ENCODE data around the gene BCL11A. TPM values are rescaled to one million over a fixed set of nuclear protein-coding genes. Genes with fewer than 3 reads are reported as not detected.

Gene BCL11A
- total RNA-seq, 1 experiment from 2014 or later = 0.11 TPM

DNA sequence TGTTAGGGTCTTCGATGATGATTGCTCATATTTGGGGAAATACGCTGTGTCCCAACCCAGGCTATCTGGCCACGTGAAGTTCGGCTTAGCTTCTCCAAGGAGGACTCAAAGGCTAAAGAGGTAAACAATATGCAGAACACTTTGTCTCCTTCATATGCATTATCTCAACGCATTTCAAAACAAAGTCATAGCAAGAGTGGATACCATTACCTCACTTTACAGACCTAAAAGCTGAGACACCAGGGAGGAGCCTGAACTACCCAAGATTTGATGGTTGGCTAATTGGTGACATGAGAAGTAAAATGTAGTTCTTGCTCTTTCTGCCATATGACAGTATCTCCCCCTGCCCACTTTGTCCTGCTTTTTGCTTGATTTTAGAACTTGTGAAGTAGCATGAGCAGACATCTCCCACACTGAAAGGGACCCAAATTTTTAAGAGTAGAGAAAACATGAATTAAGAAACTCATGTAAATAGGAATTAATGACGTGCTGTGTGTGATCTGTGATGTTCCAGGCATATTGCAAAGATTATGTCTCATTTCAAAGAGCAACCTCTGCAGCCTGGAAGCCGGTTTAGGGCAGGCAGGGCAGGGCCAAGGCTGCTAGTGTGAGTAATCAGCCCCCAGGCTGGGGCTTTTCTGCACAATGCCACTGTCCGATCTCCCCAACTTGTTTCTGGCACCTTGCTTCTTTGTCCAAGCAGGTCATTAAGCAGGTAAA, 144.5 kb downstream of the BCL11A start:
- no peak for DNase-seq (ENCODE audit: low read depth)

DNA sequence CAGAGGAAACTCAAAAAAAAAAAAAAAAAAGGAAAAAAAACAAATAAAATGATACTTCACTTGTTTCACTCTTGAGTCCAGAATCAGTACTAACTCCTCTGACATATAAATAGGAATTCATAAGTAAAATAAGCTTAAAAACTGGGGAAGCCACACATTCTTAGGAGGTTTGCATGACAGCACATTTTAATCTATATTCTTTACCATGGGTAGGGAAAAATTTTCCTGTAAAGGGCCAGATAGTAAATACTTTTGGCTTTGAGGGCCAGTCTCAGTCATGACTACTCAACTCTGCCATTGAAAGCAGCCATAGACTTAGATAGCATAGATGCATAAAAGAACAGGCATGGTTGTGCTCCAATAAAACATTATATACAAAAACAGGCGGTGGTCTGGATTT, 145.2 kb downstream of the BCL11A start:
- DNase-seq (ENCODE audit: low read depth) = no peak

DNA sequence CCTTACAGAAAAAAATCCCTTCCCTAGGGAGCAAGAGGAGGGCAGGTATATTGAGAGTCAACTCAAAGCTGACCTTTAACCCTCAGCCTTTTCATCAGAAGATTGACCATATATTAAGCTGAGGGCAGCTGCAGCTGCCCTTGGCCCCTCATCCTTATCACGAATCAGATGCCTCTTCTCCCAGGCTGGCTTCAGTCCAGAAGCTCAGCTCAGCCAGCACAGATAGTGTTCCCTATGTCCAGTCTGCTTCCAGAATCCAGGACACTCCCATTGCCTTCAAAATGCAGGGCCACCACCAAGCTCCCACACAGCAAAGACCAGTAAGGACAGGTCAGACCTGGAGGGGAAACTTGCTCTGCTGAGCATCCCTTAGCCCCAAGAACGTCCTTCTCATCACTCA, 146.1 kb downstream of the BCL11A start:
- DNase-seq (ENCODE audit: low read depth) = no peak

DNA sequence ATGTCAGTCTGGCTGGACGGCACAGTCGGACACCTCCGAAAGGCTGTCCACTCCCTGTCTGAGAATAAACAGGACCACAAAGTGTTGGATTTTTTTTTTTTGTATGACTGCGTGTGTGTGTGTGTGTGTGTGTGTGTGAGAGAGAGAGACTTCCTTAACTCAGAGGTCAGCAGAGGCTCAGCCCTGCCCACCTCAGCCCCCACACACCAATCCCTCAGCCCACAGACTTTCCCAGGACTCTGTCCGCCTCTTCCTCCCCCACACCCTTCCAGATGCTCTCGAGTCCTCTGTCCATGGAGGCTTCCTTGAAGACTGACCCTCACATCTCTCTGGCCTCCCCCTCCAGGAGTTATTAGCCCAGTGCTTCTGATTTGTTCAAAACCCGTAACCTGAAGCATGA, 147.3 kb downstream of the BCL11A start:
- no peak for DNase-seq (ENCODE audit: low read depth)

DNA sequence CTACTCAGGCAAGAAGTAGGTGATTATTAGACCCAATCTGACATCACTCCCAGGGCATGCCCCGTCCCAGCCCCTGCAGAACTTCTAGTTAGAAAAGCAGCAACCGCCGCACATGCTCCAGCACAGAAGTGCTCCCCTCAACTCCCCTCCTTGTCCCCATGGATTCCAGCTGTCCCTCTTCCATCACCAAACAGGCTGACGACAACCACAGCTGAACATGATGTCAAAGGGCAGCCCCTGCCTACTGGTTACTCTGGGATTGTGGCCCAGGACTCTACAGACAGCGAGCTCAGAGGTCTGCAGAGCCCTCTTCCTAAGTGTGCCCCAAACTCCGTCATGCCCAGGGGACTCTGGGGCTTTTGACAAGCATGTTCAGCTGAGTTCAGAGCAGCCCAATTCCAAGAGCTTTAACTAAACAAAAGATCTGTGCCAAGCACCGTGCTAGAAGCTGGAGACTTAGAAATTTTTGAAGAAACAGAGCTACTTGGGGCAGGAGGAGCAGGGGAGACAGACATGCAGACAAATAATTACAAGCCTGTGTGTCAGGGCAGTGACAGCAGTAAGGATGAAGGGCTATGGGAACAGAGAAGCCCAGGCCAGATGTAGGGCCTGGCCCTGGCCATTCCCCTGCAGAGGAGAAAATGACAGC, 148.1 kb downstream of the BCL11A start:
- DNase-seq (ENCODE audit: low read depth) = no peak

Other genes with a start within 250 kb of the BCL11A start
- gene PAPOLG, start 202.6 kb upstream of the BCL11A start, total RNA-seq (2014; rRNA removed) = 9.9 and 12.5 TPM in 2 replicates